HCT116 (cell line): Measurements from ENCODE around the gene PLCH2. TPM values are rescaled to one million over a fixed set of nuclear protein-coding genes. Genes with fewer than 3 reads are reported as not detected.

Experiments used
- ATAC-seq: fragments of 200-7000 bp; cut with Tn5 transposase; 2 replicates; pipeline ENCODE4 v1.9.1; 2020; ENCODE audit warnings: mild to moderate bottlenecking, moderate library complexity
- BruUV-seq: library from RNA; stranded (reverse); fragments of 400-500 nt; replicated peaks from 2 replicates; lab custom pipeline; 2021; lab: Mats Ljungman, UMichigan
- CTCF ChIA-PET: fragments of 300-600 bp; sonication (Branson Sonifier 250); formaldehyde crosslinking; loops from one replicate; lab custom pipeline; 2021; ENCODE audit warnings: antibody characterized with exemption; lab: Charles Lee
- POLR2A ChIA-PET: fragments of 300-600, 350-600 bp; sonication (Branson Sonifier 250); formaldehyde crosslinking; loops from one replicate; lab custom pipeline; 2021; ENCODE audit warnings: antibody characterized with exemption; lab: Charles Lee
- RAD21 ChIA-PET, 2 experiments: fragments of 300-600 bp; sonication (Branson Sonifier 250); formaldehyde crosslinking; loops; one replicate each; lab custom pipeline; 2023; ENCODE audit warnings: low total read pairs in 2 of 2; ENCODE audit not compliant: uncharacterized antibody in 2 of 2, unreplicated experiment in 2 of 2, low non-redundant PET in 1 of 2; lab: Charles Lee
- DNase-seq: peaks from one replicate; pipeline ENCODE4 v3.0.0-alpha.2; 2010; ENCODE audit warnings: low read depth, low spot score
- H2AFZ ChIP-seq: fragments of 200-600 bp; shearing (Covaris generic), sonication (generic); 2 replicates; pipeline ENCODE4 v1.6.1; 2017; ENCODE audit warnings: low read depth, mixed run types, mixed read lengths, antibody characterized with exemption, low read length; ENCODE audit not compliant: poor library complexity, severe bottlenecking
- H3K27ac ChIP-seq: 2 replicates; pipeline ENCODE4 v1.5.1; 2012; ENCODE audit warnings: low read depth, low read length
- H3K27me3 ChIP-seq: fragments of 200-600 bp; sonication (generic); 2 replicates; pipeline ENCODE4 v1.6.1; 2016; ENCODE audit warnings: mixed run types, low read length, mixed read lengths; ENCODE audit not compliant: insufficient read depth
- H3K36me3 ChIP-seq, 2 experiments: fragments of 200-500 bp in 1 of 2; fragments of 200-600 bp in 1 of 2; sonication (Bioruptor generic) in 1 of 2; sonication (generic) in 1 of 2; 2 replicates each; pipeline versions ENCODE4 v1.5.1 to v1.6.1; 2014 to 2016; ENCODE audit warnings: low read length in 2 of 2, inconsistent platforms in 1 of 2, mixed read lengths in 1 of 2, mixed run types in 1 of 2; ENCODE audit not compliant: insufficient read depth in 2 of 2, control insufficient read depth in 1 of 2
- H3K4me1 ChIP-seq, 2 experiments: fragments of 200-600 bp in 1 of 2; sonication (generic) in 1 of 2; 2 replicates each; pipeline versions ENCODE4 v1.5.1 to v1.6.1; 2012 to 2017; ENCODE audit warnings: low read length in 2 of 2, inconsistent platforms in 1 of 2, mild to moderate bottlenecking in 1 of 2, mixed read lengths in 1 of 2, mixed run types in 1 of 2, moderate library complexity in 1 of 2; ENCODE audit not compliant: insufficient read depth in 2 of 2, control insufficient read depth in 1 of 2
- H3K4me2 ChIP-seq: fragments of 200-600 bp; sonication (generic); 2 replicates; pipeline ENCODE4 v1.6.1; 2017; ENCODE audit warnings: mixed run types, low read length, mixed read lengths
- H3K4me3 ChIP-seq, 2 experiments: fragments of 200-600 bp in 1 of 2; sonication (generic) in 1 of 2; replicated peaks in 1 of 2; 2 replicates each; pipeline ENCODE4 v1.5.1; 2011 to 2016; ENCODE audit warnings: low read length in 2 of 2, control low read depth in 1 of 2, low read depth in 1 of 2, mild to moderate bottlenecking in 1 of 2, mixed read lengths in 1 of 2, mixed run types in 1 of 2
- H3K79me2 ChIP-seq: fragments of 200-600 bp; sonication (generic); 2 replicates; pipeline ENCODE4 v1.6.1; 2017; ENCODE audit warnings: mild to moderate bottlenecking, mixed run types, low read length, moderate library complexity, mixed read lengths; ENCODE audit not compliant: insufficient read depth
- H3K9ac ChIP-seq: fragments of 200-600 bp; sonication (generic); 2 replicates; pipeline ENCODE4 v1.6.1; 2016; ENCODE audit warnings: low read length, mixed read lengths
- H3K9me2 ChIP-seq: fragments of 200-600 bp; sonication (generic), shearing (Covaris generic); 2 replicates; pipeline ENCODE4 v1.6.1; 2017; ENCODE audit warnings: mixed run types, mild to moderate bottlenecking, moderate library complexity; ENCODE audit not compliant: insufficient read depth
- H3K9me3 ChIP-seq, 2 experiments: fragments of 200-500 bp in 1 of 2; fragments of 200-600 bp in 1 of 2; sonication (Bioruptor generic) in 1 of 2; sonication (generic) in 1 of 2; 2 replicates each; pipeline ENCODE4 v1.6.1; 2014 to 2017; ENCODE audit warnings: low read length in 2 of 2, mixed read lengths in 2 of 2, inconsistent platforms in 1 of 2, low read depth in 1 of 2, mild to moderate bottlenecking in 1 of 2, mixed run types in 1 of 2, moderate library complexity in 1 of 2; ENCODE audit not compliant: control insufficient read depth in 1 of 2, insufficient read depth in 1 of 2
- H4K20me1 ChIP-seq: fragments of 200-600 bp; sonication (generic), shearing (Covaris generic); 2 replicates; pipeline ENCODE4 v1.6.1; 2017; ENCODE audit warnings: mixed run types, mild to moderate bottlenecking, moderate library complexity; ENCODE audit not compliant: insufficient read depth
- ATF3 ChIP-seq: IDR thresholded peaks from 2 replicates; pipeline ENCODE4 v1.6.1; 2012
- EGR1 ChIP-seq: IDR thresholded peaks from 2 replicates; pipeline ENCODE4 v1.6.1; 2012; ENCODE audit warnings: low read depth
- ELF1 ChIP-seq: IDR thresholded peaks from 2 replicates; pipeline ENCODE4 v1.6.1; 2012; ENCODE audit warnings: low read depth, borderline replicate concordance
- EZH2 ChIP-seq: fragments of 200-600 bp; sonication (generic); IDR thresholded peaks from 2 replicates; pipeline ENCODE4 v1.6.1; 2017; ENCODE audit warnings: antibody characterized with exemption, mixed run types
- EZH2phosphoT487 ChIP-seq: fragments of 200-600 bp; IDR thresholded peaks from 2 replicates; pipeline ENCODE4 v1.6.1; 2018; ENCODE audit warnings: antibody characterized with exemption, borderline replicate concordance
- JUND ChIP-seq: IDR thresholded peaks from 2 replicates; pipeline ENCODE4 v1.6.1; 2012
- POLR2A ChIP-seq: IDR thresholded peaks from 2 replicates; pipeline ENCODE4 v1.7.0; 2011; ENCODE audit warnings: borderline replicate concordance; ENCODE audit not compliant: insufficient read depth, insufficient read length; ENCODE audit errors: extremely low read depth
- RAD21 ChIP-seq: IDR thresholded peaks from 2 replicates; pipeline ENCODE4 v1.6.1; 2012; ENCODE audit warnings: low read depth, mild to moderate bottlenecking
- SIN3A ChIP-seq: IDR thresholded peaks from 2 replicates; pipeline ENCODE4 v1.6.1; 2012; ENCODE audit warnings: low read depth
- SRF ChIP-seq: IDR thresholded peaks from 2 replicates; pipeline ENCODE4 v1.6.1; 2012; ENCODE audit warnings: low read depth
- TCF7L2 ChIP-seq: IDR thresholded peaks from 2 replicates; pipeline ENCODE4 v1.7.0; 2011; ENCODE audit warnings: borderline replicate concordance, inconsistent platforms; ENCODE audit not compliant: insufficient read depth, insufficient read length; ENCODE audit errors: extremely low read depth
- YY1 ChIP-seq: IDR thresholded peaks from 2 replicates; pipeline ENCODE4 v1.6.1; 2011; ENCODE audit warnings: low read length, low read depth, moderate library complexity, mild to moderate bottlenecking; ENCODE audit not compliant: insufficient replicate concordance; ENCODE audit errors: extremely low read depth
- ZFX ChIP-seq: fragments of 450-650 bp; IDR thresholded peaks from 2 replicates; pipeline ENCODE4 v1.6.1; 2017
- intact Hi-C: fragments of 100-400 bp; cut with micrococcal nuclease; formaldehyde crosslinking; loops from 2 replicates; pipeline ENCODE4 v1.10.0; 2022
- total RNA-seq: library from RNA; stranded (reverse); gene quantifications from one replicate; pipeline ENCODE4 v1.2.1, GENCODE V29; 2021; ENCODE audit not compliant: unreplicated experiment
- TF ChIP-seq, protein P1 (sequence below), 3 experiments: fragments of 200-600 bp in 1 of 3; sonication (generic) in 1 of 3; IDR thresholded peaks in 2 of 3; conservative IDR thresholded peaks in 1 of 3; 2 replicates each; pipeline ENCODE4 v1.5.1; 2012 to 2017; ENCODE audit warnings: low read depth in 2 of 3, low read length in 2 of 3, antibody characterized with exemption in 1 of 3, borderline replicate concordance in 1 of 3, control low read depth in 1 of 3, mild to moderate bottlenecking in 1 of 3, mixed read lengths in 1 of 3, mixed run types in 1 of 3, moderate library complexity in 1 of 3; ENCODE audit not compliant: insufficient read depth in 1 of 3
- TF ChIP-seq, protein P2 (sequence below): IDR thresholded peaks from 2 replicates; pipeline ENCODE4 v1.6.1; 2011; ENCODE audit warnings: mild to moderate bottlenecking, low read length, moderate library complexity; ENCODE audit not compliant: insufficient replicate concordance; ENCODE audit errors: extremely low read depth

PLCH2 gene
- total RNA-seq, 1 experiment from 2014 or later, result 2.0 TPM

DNA sequence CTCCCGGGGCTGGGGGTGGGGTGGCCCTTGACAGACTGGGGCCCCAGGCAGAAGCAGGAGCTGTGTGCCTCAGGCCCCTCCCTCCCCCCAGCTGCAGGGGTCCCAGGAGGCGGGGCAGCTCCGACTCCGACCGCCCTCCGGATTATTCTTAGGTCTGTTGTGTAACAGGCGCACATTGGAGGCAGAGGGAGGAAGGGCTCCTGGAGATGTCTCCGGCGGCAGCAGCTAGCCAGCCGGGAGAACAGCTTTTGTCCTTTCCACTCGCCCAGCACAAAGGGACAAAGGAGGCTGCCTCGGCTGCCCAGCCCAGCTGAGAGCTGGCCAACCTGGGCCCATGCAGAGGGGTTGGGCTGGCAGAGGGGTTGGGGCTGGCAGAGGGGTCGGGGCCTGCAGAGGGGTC, 29.7 kb upstream of the PLCH2 start:
- ATAC-seq (no peak), DNase-seq (no peak)
- Histone ChIP-seq H3K4me1 (peaks cover 0 to under 1% of the 10 kb centered on the region in 2 experiments; a peak in 1 of 4 replicates), H3K79me2 (no peaks in the 10 kb centered on the region), H3K27me3 (no peaks in the 10 kb centered on the region), H4K20me1 (no peaks in the 10 kb centered on the region), H3K4me3 (no peak overlapping the region), H3K27ac (no peak overlapping the region), H3K36me3 (no peaks in the 10 kb centered on the region), H3K9me2 (no peaks in the 10 kb centered on the region), H3K4me2 (no peak overlapping the region), H3K9ac (no peak overlapping the region), H2AFZ (no peak overlapping the region), H3K9me3 (no peaks in the 10 kb centered on the region)
- RAD21 ChIA-PET, result no interaction called here
- intact Hi-C loops, result no loop called here
- POLR2A ChIA-PET, result no interaction called here
- CTCF ChIA-PET, result no interaction called here
- BruUV-seq, result no TSS peak
- no peak for TF ChIP-seq EZH2
- TF ChIP-seq, protein P1, sequence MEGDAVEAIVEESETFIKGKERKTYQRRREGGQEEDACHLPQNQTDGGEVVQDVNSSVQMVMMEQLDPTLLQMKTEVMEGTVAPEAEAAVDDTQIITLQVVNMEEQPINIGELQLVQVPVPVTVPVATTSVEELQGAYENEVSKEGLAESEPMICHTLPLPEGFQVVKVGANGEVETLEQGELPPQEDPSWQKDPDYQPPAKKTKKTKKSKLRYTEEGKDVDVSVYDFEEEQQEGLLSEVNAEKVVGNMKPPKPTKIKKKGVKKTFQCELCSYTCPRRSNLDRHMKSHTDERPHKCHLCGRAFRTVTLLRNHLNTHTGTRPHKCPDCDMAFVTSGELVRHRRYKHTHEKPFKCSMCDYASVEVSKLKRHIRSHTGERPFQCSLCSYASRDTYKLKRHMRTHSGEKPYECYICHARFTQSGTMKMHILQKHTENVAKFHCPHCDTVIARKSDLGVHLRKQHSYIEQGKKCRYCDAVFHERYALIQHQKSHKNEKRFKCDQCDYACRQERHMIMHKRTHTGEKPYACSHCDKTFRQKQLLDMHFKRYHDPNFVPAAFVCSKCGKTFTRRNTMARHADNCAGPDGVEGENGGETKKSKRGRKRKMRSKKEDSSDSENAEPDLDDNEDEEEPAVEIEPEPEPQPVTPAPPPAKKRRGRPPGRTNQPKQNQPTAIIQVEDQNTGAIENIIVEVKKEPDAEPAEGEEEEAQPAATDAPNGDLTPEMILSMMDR (IDR thresholded peaks at IDR 0.05 in 2 of 3, conservative IDR thresholded peaks at IDR 0.05 in 1 of 3; ENCODE audit: borderline replicate concordance in 1 of 3, insufficient read depth in 1 of 3, low read depth in 2 of 3, low read length in 2 of 3), result no peak
- TF ChIP-seq JUND, result no peak
- TF ChIP-seq SIN3A, result no peak
- no peak for TF ChIP-seq RAD21
- TF ChIP-seq ELF1, result no peak
- no peak for TF ChIP-seq POLR2A
- TF ChIP-seq ZFX, result no peak
- TF ChIP-seq YY1, result no peak
- no peak for TF ChIP-seq SRF
- no peak for TF ChIP-seq TCF7L2
- no peak for TF ChIP-seq EGR1
- TF ChIP-seq EZH2phosphoT487, result no peak
- TF ChIP-seq, protein P2, sequence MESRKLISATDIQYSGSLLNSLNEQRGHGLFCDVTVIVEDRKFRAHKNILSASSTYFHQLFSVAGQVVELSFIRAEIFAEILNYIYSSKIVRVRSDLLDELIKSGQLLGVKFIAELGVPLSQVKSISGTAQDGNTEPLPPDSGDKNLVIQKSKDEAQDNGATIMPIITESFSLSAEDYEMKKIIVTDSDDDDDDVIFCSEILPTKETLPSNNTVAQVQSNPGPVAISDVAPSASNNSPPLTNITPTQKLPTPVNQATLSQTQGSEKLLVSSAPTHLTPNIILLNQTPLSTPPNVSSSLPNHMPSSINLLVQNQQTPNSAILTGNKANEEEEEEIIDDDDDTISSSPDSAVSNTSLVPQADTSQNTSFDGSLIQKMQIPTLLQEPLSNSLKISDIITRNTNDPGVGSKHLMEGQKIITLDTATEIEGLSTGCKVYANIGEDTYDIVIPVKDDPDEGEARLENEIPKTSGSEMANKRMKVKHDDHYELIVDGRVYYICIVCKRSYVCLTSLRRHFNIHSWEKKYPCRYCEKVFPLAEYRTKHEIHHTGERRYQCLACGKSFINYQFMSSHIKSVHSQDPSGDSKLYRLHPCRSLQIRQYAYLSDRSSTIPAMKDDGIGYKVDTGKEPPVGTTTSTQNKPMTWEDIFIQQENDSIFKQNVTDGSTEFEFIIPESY, result no peak
- no peak for TF ChIP-seq ATF3
